Stimulated activated CD8-positive, alpha-beta memory T cell treated with anti-CD3 and anti-CD28 coated beads, Interleukin-4, amount 100 ng/mL, for 24 hours (primary cell): ENCODE measurements around the gene MUC4.
"Not testable (repeated sequence)": the region's sequence is repeated elsewhere in the genome, so short reads cannot be mapped to it uniquely, and the experiment has no call there.

Experiments used
- DNase-seq: peaks from one replicate; pipeline ENCODE4 v3.0.0-alpha.2; 2020; ENCODE audit warnings: low read depth

The MUC4 gene

GRCh38 chr3:195744437-195744836 lies 67.3 kb downstream of the MUC4 start:
- DNase-seq = no peak

GRCh38 chr3:195739561-195740111 lies 72.1 kb downstream of the MUC4 start:
- DNase-seq = no peak

- DNase-seq = no peak
Measured at GRCh38 chr3:195738274-195739044, 73.3 kb downstream of the MUC4 start.

- DNase-seq = not testable (repeated sequence)
Measured at GRCh38 chr3:195737782-195738181, 73.9 kb downstream of the MUC4 start.

- no peak for DNase-seq
Measured at GRCh38 chr3:195736866-195737490, 74.8 kb downstream of the MUC4 start.

GRCh38 chr3:195735036-195735695 lies 76.6 kb downstream of the MUC4 start:
- no peak for DNase-seq

GRCh38 chr3:195732940-195733339 lies 78.8 kb downstream of the MUC4 start:
- no peak for DNase-seq

GRCh38 chr3:195731356-195731905 lies 80.3 kb downstream of the MUC4 start:
- DNase-seq = no peak

- DNase-seq = no peak
Measured at GRCh38 chr3:195729476-195730251, 82.1 kb downstream of the MUC4 start.

GRCh38 chr3:195728789-195729188 lies 82.9 kb downstream of the MUC4 start:
- not testable (repeated sequence) for DNase-seq

GRCh38 chr3:195727606-195728195 lies 84.0 kb downstream of the MUC4 start:
- DNase-seq = no peak

- not testable (repeated sequence) for DNase-seq
Measured at GRCh38 chr3:195725916-195726740, 85.6 kb downstream of the MUC4 start.

- DNase-seq = not testable (repeated sequence)
Measured at GRCh38 chr3:195724363-195724762, 87.4 kb downstream of the MUC4 start.

- not testable (repeated sequence) for DNase-seq
Measured at GRCh38 chr3:195722996-195723345, 88.8 kb downstream of the MUC4 start.

GRCh38 chr3:195722139-195722995 lies 89.4 kb downstream of the MUC4 start:
- DNase-seq = not testable (repeated sequence)

GRCh38 chr3:195720831-195721506 lies 90.8 kb downstream of the MUC4 start, which contains the start of gene MUC20:
MUC20 (plus strand) TSS chr3:195720978; CDS start chr3:195721008, 30 bp downstream.
- not testable (repeated sequence) for DNase-seq

- DNase-seq = not testable (repeated sequence)
Measured at GRCh38 chr3:195719514-195720254, 92.0 kb downstream of the MUC4 start.

- DNase-seq = no peak
Measured at GRCh38 chr3:195718477-195718984, 93.2 kb downstream of the MUC4 start.
